Glomerular endothelial cell (primary cell): ENCODE results near the gene ZNF730. TPM values are rescaled to one million over a fixed set of nuclear protein-coding genes. Genes with fewer than 3 reads are reported as not detected.

Experiments used
- total RNA-seq: library from RNA; depleted of rRNA; stranded (reverse); fragments of >200 nt; gene quantifications from 2 replicates; pipeline ENCODE4 v1.2.3, GENCODE V29; 2015

ZNF730 gene
- total RNA-seq, 1 donor from 2014 or later: 2.0 TPM

Other genes starting within 250 kb of the ZNF730 start
- gene ZNF728, start 113.8 kb upstream of the ZNF730 start, total RNA-seq: not detected in 2 replicates
- gene ZNF724, start 133.4 kb downstream of the ZNF730 start, total RNA-seq: 2.5 and 4.9 TPM in 2 replicates